Tibial artery (tissue), 4 donors: Measurements from ENCODE around the gene RIPK4.

Experiments used
- DNase-seq, 2 donors: peaks; one replicate each; pipeline ENCODE4 v3.0.0-alpha.2; 2019
- H3K27ac ChIP-seq, 2 donors: fragments of 200-600 bp; sonication (generic) in 1 of 2; 1 replicate in 1 of 2; 2 replicates in 1 of 2; pipeline ENCODE4 v1.5.1; 2018 to 2019; ENCODE audit warnings: mild to moderate bottlenecking in 1 of 2
- H3K27me3 ChIP-seq, 2 donors: fragments of 200-600 bp; sonication (generic) in 1 of 2; one replicate each; pipeline versions ENCODE4 v1.5.1 to v1.6.0; 2016 to 2019
- H3K36me3 ChIP-seq, 3 donors: fragments of 200-600 bp; sonication (generic) in 2 of 3; one replicate each; pipeline ENCODE4 v1.5.1; 2016 to 2019; ENCODE audit warnings: mild to moderate bottlenecking in 2 of 3
- H3K4me1 ChIP-seq, 4 donors: fragments of 200-600 bp; sonication (generic) in 2 of 4; 1 replicate in 3 of 4; 2 replicates in 1 of 4; pipeline ENCODE4 v1.5.1; 2016 to 2019
- H3K4me3 ChIP-seq, 2 donors: fragments of 200-600 bp; sonication (generic) in 1 of 2; 1 replicate in 1 of 2; 2 replicates in 1 of 2; pipeline ENCODE4 v1.5.1; 2018 to 2019; ENCODE audit warnings: mild to moderate bottlenecking in 2 of 2
- H3K9me3 ChIP-seq, 3 donors: fragments of 200-600 bp; sonication (generic) in 1 of 3; one replicate each; pipeline ENCODE4 v1.5.1; 2016 to 2019
- intact Hi-C: fragments of 100-400 bp; cut with DNase I; formaldehyde crosslinking; loops from one replicate; pipeline ENCODE4 v1.15.0; 2023; ENCODE audit warnings: low total_unique reads
- TF ChIP-seq, protein P1 (sequence below), 2 experiments: fragments of 200-600 bp in 1 of 2; fragments of 450-650 bp in 1 of 2; IDR thresholded peaks; one replicate each; pipeline ENCODE4 v1.5.1; 2017 to 2019; ENCODE audit warnings: antibody characterized with exemption in 2 of 2, mild to moderate bottlenecking in 1 of 2, moderate library complexity in 1 of 2

RIPK4 gene

DNA sequence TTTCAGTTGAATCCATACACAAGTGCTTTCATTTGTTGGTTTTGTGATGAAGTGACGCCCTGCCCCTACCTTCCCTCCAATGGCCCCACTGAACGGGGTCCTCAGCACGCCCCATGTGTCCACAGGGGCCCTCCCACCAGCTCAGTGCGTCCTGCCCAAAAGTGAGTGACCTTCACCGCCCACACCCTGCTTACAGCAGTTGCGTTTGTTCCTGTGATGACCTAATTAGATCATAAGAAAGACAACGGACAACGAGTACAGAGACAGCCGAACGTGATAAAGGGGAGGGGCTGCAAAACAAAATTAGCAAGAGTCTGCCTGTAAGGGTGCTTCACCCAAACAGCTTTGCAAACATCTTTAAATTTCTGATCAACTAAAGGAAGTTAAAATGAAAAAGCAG, 38.2 kb upstream of the RIPK4 start:
- no peak for DNase-seq
- H3K27me3 ChIP-seq, result no peaks in the 10 kb centered on the region
- TF ChIP-seq, protein P1, sequence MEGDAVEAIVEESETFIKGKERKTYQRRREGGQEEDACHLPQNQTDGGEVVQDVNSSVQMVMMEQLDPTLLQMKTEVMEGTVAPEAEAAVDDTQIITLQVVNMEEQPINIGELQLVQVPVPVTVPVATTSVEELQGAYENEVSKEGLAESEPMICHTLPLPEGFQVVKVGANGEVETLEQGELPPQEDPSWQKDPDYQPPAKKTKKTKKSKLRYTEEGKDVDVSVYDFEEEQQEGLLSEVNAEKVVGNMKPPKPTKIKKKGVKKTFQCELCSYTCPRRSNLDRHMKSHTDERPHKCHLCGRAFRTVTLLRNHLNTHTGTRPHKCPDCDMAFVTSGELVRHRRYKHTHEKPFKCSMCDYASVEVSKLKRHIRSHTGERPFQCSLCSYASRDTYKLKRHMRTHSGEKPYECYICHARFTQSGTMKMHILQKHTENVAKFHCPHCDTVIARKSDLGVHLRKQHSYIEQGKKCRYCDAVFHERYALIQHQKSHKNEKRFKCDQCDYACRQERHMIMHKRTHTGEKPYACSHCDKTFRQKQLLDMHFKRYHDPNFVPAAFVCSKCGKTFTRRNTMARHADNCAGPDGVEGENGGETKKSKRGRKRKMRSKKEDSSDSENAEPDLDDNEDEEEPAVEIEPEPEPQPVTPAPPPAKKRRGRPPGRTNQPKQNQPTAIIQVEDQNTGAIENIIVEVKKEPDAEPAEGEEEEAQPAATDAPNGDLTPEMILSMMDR (IDR thresholded peaks at IDR 0.05), result no peak
- H3K27ac ChIP-seq, result no peak overlapping the region
- H3K4me1 ChIP-seq, result peaks cover 0 to 18% (median 12%) of the 10 kb centered on the region in 4 donors
- H3K9me3 ChIP-seq, result no peaks in the 10 kb centered on the region
- intact Hi-C loops, result no loop called here
- H3K36me3 ChIP-seq, result peaks cover 11 to 41% (median 12%) of the 10 kb centered on the region in 3 donors
- H3K4me3 ChIP-seq, result no peak overlapping the region

DNA sequence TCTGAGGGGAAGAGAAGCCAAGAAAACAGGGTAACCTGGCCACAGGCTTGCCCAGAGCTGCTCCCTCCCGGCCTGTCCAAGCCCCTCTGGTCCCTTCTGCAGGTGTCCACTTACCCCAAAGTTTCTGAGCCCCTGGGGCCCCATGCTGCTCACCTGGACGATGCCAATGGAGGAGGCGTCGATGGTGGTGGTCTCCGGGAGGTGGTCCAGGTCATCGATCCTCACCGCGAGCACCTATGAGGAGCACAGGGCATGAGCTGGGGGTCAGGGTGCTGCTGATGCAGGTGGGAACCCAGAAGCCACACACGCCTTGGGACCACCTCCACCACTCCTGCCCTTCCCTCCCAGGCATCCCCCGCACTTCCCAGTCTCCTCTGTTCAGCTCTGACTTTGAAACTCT, 37.5 kb upstream of the RIPK4 start:
- intact Hi-C loops, result no loop called here
- Histone ChIP-seq H3K4me3 (no peak overlapping the region), H3K27ac (no peak overlapping the region), H3K27me3 (no peaks in the 10 kb centered on the region), H3K4me1 (peaks cover 0 to 18% (median 12%) of the 10 kb centered on the region in 4 donors), H3K9me3 (no peaks in the 10 kb centered on the region), H3K36me3 (peaks cover 8 to 35% (median 9%) of the 10 kb centered on the region in 3 donors)
- TF ChIP-seq, protein P1 (IDR thresholded peaks at IDR 0.05), result no peak
- DNase-seq, result no peak

DNA sequence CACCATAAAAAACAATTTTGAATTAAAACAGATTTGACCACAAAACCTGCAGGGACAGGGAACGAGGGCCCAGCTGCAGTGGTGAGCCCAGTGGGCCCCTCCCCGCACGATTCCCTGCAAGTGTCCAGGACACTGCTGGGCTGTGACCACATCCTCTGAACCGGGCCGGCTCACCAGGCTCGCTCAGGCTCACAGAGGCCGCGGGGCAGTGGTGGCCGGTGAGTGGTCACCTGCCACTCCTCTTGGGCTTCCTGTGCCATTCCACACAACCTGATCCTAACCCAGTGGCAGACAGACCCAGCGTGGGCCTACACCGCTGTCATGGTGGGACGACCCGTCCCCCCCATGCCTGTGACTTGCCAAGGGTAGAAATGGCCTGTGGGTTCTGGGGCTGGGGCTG, 36.5 kb upstream of the RIPK4 start:
- intact Hi-C loops, result no loop called here
- Histone ChIP-seq H3K4me3 (peak overlapping the region in 1 of 2 donors; percentile 2), H3K27ac (peak overlapping the region; percentile 17 to 57), H3K4me1 (peaks cover 0 to 18% (median 12%) of the 10 kb centered on the region in 4 donors), H3K36me3 (peaks cover 8 to 28% (median 8%) of the 10 kb centered on the region in 3 donors), H3K27me3 (no peaks in the 10 kb centered on the region), H3K9me3 (no peaks in the 10 kb centered on the region)
- DNase-seq, result peak in 1 of 2 donors; percentile 67
- TF ChIP-seq, protein P1 (IDR thresholded peaks at IDR 0.05), result no peak

DNA sequence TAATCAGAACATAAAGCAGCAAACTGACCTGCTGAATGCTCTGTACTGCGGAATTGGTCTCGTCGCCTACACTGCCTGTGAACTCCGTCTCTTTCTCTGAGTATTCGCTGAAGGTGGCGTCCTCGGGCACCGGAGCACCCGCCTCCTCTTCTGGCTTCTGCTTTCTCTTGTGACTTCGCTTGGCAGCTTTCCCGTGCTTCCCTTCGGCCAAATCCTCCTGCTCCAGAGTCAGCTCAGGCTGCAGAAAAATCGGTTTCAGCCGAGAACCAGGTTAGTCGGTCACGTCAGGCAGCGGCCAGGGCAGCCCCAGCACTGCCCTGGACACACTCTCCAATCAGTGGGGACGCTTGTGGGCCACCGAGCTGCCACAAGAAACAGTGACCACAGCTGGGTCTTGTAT, 35.8 kb upstream of the RIPK4 start:
- peak; percentile 77 to 92 for DNase-seq
- TF ChIP-seq, protein P1 (IDR thresholded peaks at IDR 0.05), result no peak
- peaks cover 8 to 28% (median 8%) of the 10 kb centered on the region in 3 donors for H3K36me3 ChIP-seq
- H3K27me3 ChIP-seq, result no peaks in the 10 kb centered on the region
- peak overlapping the region; percentile 17 to 57 for H3K27ac ChIP-seq
- H3K9me3 ChIP-seq, result no peaks in the 10 kb centered on the region
- intact Hi-C loops, result no loop called here
- H3K4me3 ChIP-seq, result peak overlapping the region; percentile 2 to 7
- H3K4me1 ChIP-seq, result peaks cover 0 to 18% (median 12%) of the 10 kb centered on the region in 4 donors

DNA sequence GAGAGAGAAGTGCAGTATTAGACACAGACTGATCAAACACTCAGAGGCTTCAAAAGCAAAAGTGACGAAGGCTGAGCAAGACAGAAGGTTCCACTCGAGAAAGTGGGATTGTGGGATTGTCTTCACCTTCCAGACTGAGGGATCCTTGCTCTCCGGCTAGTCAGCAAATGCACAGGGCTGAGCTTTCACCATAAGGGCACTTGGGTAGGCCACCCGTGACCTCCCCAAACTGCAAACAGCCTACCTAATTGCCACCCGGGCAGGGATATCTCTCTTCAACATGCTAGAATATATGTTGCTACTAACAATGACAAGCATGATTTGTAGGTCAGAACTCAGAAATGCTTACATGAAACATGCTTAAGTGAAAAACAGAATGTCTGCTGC, 35.3 kb upstream of the RIPK4 start:
- TF ChIP-seq, protein P1 (IDR thresholded peaks at IDR 0.05), result no peak
- Histone ChIP-seq H3K9me3 (no peaks in the 10 kb centered on the region), H3K36me3 (peaks cover 8 to 28% (median 8%) of the 10 kb centered on the region in 3 donors), H3K4me1 (peaks cover 0 to 18% (median 12%) of the 10 kb centered on the region in 4 donors), H3K27me3 (no peaks in the 10 kb centered on the region), H3K4me3 (peak overlapping the region; percentile 2 to 7), H3K27ac (peak overlapping the region; percentile 17 to 57)
- intact Hi-C loops, result no loop called here
- no peak for DNase-seq
